ENCODE measurements around the gene SGK2. TPM values are rescaled to one million over a fixed set of nuclear protein-coding genes. Genes with fewer than 3 reads are reported as not detected.

SGK2 gene
- total and polyA plus RNA-seq, 9 of the 15 experiments (the other 6 are each of a cell fraction or from before 2014, with no cell fraction given), result 0.07 to 0.31 (median 0.15) TPM; not detected in 2

GRCh38 chr20:43571771-43572170 is 12.9 kb downstream of the SGK2 start:
- 58% methylated on average over 6 of the region's 6 CpGs for WGBS (ENCODE audit: insufficient coverage, low coverage, missing lambda C conversion rate)
- BruUV-seq (replicated peaks), result no TSS peak
- intact Hi-C loops (cut with micrococcal nuclease), result loop anchor here (1.0 kb wide), 1 partner anchor 120 kb away; no protein-coding TSS in a partner anchor
- no peaks in the 10 kb centered on the region; the same call in 1 of the 2 replicates for H3K9me3 ChIP-seq (replicated peaks; ENCODE audit: control insufficient read depth, insufficient read depth, low read depth, low read length)
- no peaks in the 10 kb centered on the region for H3K27me3 ChIP-seq (ENCODE audit: control insufficient read depth in 2 of 2, insufficient read depth in 2 of 2, low read length in 2 of 2)
- peak overlapping the region in 1 of 2 experiments; percentile 66; a peak in 1 of 4 replicates for H3K9ac ChIP-seq (ENCODE audit: insufficient read depth in 1 of 2, low read depth in 2 of 2, low read length in 2 of 2)
- no peaks in the 10 kb centered on the region for H3K9me1 ChIP-seq (ENCODE audit: control insufficient read depth, insufficient read depth, low read length)
- H3K4me3 ChIP-seq, result no peak overlapping the region
- DNase-seq (ENCODE audit: extremely low read depth in 1 of 4, low spot score in 3 of 4) (no peak), ATAC-seq (no peak), FAIRE-seq (no peak)
- no peaks in the 10 kb centered on the region for H3K36me3 ChIP-seq (ENCODE audit: control insufficient read depth, insufficient read depth, low read length)
- CTCF ChIA-PET (ENCODE audit: low intra/inter-chr PET ratio), result interaction anchor here (1.7 kb wide), 1 partner anchor 120 kb away, joined by 7 read pairs; no protein-coding TSS in a partner anchor
- H2AFZ ChIP-seq (ENCODE audit: low read depth, low read length), result no peak overlapping the region
- in situ Hi-C loops (cut with MboI), result no loop called here
- no peak overlapping the region for H3K4me2 ChIP-seq (ENCODE audit: insufficient read depth, low read length)
- H3K79me2 ChIP-seq (ENCODE audit: control insufficient read depth, insufficient read depth, low read length), result no peaks in the 10 kb centered on the region
- no peaks in the 10 kb centered on the region for H4K20me1 ChIP-seq (replicated peaks; ENCODE audit: control insufficient read depth, insufficient read depth, low read length)
- H3K27ac ChIP-seq (ENCODE audit: extremely low read depth, low read depth, low read length), result no peak overlapping the region
- POLR2A ChIA-PET, result interaction anchor here (4.1 kb wide), 1 partner anchor 13 kb away, joined by 24 read pairs; the partner anchor contains the start of gene SGK2
- H3K4me1 ChIP-seq (replicated peaks in 1 of 2; ENCODE audit: control insufficient read depth in 2 of 2, insufficient read depth in 2 of 2, low read length in 2 of 2), result peaks cover 6 to 7% of the 10 kb centered on the region in 2 experiments; a peak in 3 of 5 replicates
- TF ChIP-seq RFX7 (CRISPR knock-in tag; IDR thresholded peaks at IDR 0.05), result no peak
- TF ChIP-seq CREB1 (IDR thresholded peaks at IDR 0.05), result no peak
- no peak for TF ChIP-seq CREB1 (CRISPR knock-in tag; IDR thresholded peaks at IDR 0.05)
- TF ChIP-seq ZNF395 (CRISPR knock-in tag; IDR thresholded peaks at IDR 0.05), result no peak
- no peak for TF ChIP-seq BRCA1 (IDR thresholded peaks at IDR 0.05)
- no peak for TF ChIP-seq BRCA1 (CRISPR knock-in tag; IDR thresholded peaks at IDR 0.05)
- no peak for TF ChIP-seq NFE2 (IDR thresholded peaks at IDR 0.05; ENCODE audit: low read depth)
- TF ChIP-seq NFYB (IDR thresholded peaks at IDR 0.05; ENCODE audit: extremely low read depth, insufficient read length), result no peak
- no peak for TF ChIP-seq HINFP (tag; conservative IDR thresholded peaks at IDR 0.05; ENCODE audit: low read depth)
- no peak for TF ChIP-seq HMGXB4 (CRISPR knock-in tag; IDR thresholded peaks at IDR 0.05)
- no peak for TF ChIP-seq ZNF324 (CRISPR knock-in tag; IDR thresholded peaks at IDR 0.05)
- no peak for TF ChIP-seq TCF15 (CRISPR knock-in tag; IDR thresholded peaks at IDR 0.05)
- TF ChIP-seq THRB (CRISPR knock-in tag; conservative IDR thresholded peaks at IDR 0.05), result no peak
- TF ChIP-seq ZBTB34 (CRISPR knock-in tag; IDR thresholded peaks at IDR 0.05), result no peak
- no peak for TF ChIP-seq NCOA4 (IDR thresholded peaks at IDR 0.05; ENCODE audit: partially characterized antibody)
- TF ChIP-seq C11orf30 (IDR thresholded peaks at IDR 0.05; ENCODE audit: low read depth), result no peak

Measured in K562 (cell line).